ENCODE data around the gene SLC25A23. TPM values are rescaled to one million over a fixed set of nuclear protein-coding genes. Genes with fewer than 3 reads are reported as not detected.

Gene SLC25A23
- total and polyA plus RNA-seq, 9 of the 15 experiments (the other 6 are each of a cell fraction or from before 2014, with no cell fraction given), result 6.1 to 72.0 (median 26.6) TPM

GRCh38 chr19:6429419-6430221 is 30.0 kb downstream of the SLC25A23 start (continued):
- TF ChIP-seq, protein P1, sequence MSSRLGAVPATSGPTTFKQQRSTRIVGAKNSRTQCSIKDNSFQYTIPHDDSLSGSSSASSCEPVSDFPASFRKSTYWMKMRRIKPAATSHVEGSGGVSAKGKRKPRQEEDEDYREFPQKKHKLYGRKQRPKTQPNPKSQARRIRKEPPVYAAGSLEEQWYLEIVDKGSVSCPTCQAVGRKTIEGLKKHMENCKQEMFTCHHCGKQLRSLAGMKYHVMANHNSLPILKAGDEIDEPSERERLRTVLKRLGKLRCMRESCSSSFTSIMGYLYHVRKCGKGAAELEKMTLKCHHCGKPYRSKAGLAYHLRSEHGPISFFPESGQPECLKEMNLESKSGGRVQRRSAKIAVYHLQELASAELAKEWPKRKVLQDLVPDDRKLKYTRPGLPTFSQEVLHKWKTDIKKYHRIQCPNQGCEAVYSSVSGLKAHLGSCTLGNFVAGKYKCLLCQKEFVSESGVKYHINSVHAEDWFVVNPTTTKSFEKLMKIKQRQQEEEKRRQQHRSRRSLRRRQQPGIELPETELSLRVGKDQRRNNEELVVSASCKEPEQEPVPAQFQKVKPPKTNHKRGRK (tag; IDR thresholded peaks at IDR 0.05), result peak; percentile 91
- no peak for TF ChIP-seq ZNF583 (CRISPR knock-in tag; IDR thresholded peaks at IDR 0.05)
- TF ChIP-seq NR3C1 (CRISPR knock-in tag; IDR thresholded peaks at IDR 0.05), result no peak
- TF ChIP-seq ZNF124 (CRISPR knock-in tag; IDR thresholded peaks at IDR 0.05), result no peak
- peak; percentile 92 for TF ChIP-seq MTA1 (IDR thresholded peaks at IDR 0.05; ENCODE audit: borderline replicate concordance)
- TF ChIP-seq TCFL5 (CRISPR knock-in tag; conservative IDR thresholded peaks at IDR 0.05), result no peak
- TF ChIP-seq, protein P2, sequence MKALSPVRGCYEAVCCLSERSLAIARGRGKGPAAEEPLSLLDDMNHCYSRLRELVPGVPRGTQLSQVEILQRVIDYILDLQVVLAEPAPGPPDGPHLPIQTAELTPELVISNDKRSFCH (CRISPR knock-in tag; IDR thresholded peaks at IDR 0.05), result no peak
- TF ChIP-seq, protein P2 (tag; IDR thresholded peaks at IDR 0.05), result no peak
- peak; percentile 28; the same call in 1 of the 2 replicates for TF ChIP-seq CXXC5 (CRISPR knock-in tag; IDR thresholded peaks at IDR 0.05)
- no peak for TF ChIP-seq NR1H2 (CRISPR knock-in tag; IDR thresholded peaks at IDR 0.05)
- TF ChIP-seq, protein P3, sequence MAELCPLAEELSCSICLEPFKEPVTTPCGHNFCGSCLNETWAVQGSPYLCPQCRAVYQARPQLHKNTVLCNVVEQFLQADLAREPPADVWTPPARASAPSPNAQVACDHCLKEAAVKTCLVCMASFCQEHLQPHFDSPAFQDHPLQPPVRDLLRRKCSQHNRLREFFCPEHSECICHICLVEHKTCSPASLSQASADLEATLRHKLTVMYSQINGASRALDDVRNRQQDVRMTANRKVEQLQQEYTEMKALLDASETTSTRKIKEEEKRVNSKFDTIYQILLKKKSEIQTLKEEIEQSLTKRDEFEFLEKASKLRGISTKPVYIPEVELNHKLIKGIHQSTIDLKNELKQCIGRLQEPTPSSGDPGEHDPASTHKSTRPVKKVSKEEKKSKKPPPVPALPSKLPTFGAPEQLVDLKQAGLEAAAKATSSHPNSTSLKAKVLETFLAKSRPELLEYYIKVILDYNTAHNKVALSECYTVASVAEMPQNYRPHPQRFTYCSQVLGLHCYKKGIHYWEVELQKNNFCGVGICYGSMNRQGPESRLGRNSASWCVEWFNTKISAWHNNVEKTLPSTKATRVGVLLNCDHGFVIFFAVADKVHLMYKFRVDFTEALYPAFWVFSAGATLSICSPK (IDR thresholded peaks at IDR 0.05; ENCODE audit: borderline replicate concordance), result peak; percentile 34; the same call in 1 of the 2 replicates
- TF ChIP-seq KLF6 (CRISPR knock-in tag; IDR thresholded peaks at IDR 0.05; ENCODE audit: borderline replicate concordance), result no peak
- TF ChIP-seq EHMT2 (IDR thresholded peaks at IDR 0.05), result no peak
- TF ChIP-seq KLF13 (tag; IDR thresholded peaks at IDR 0.05; ENCODE audit: borderline replicate concordance, low read depth), result no peak
- TF ChIP-seq ZBTB7A (IDR thresholded peaks at IDR 0.05; ENCODE audit: borderline replicate concordance, control insufficient read depth, low read depth, low read length), result peak; percentile 69; the same call in 1 of the 2 replicates
- no peak for TF ChIP-seq ZBTB17 (CRISPR knock-in tag; IDR thresholded peaks at IDR 0.05)
- TF ChIP-seq SPI1 (IDR thresholded peaks at IDR 0.05; ENCODE audit: borderline replicate concordance, low read depth, low read length), result peak; percentile 73
- TF ChIP-seq EP400 (IDR thresholded peaks at IDR 0.05), result peak; percentile 86
- no peak for TF ChIP-seq ZNF696 (CRISPR knock-in tag; conservative IDR thresholded peaks at IDR 0.05)
- no peak for TF ChIP-seq ZKSCAN3 (CRISPR knock-in tag; IDR thresholded peaks at IDR 0.05)
- peak in 1 of 2 experiments; percentile 35; a peak in 2 of 4 replicates for TF ChIP-seq NRF1 (conservative IDR thresholded peaks at IDR 0.05 in 1 of 2, IDR thresholded peaks at IDR 0.05 in 1 of 2)
- peak; percentile 48; the same call in 1 of the 2 replicates for TF ChIP-seq NCOA1 (IDR thresholded peaks at IDR 0.05; ENCODE audit: low read depth)
- TF ChIP-seq ZNF586 (CRISPR knock-in tag; conservative IDR thresholded peaks at IDR 0.05), result no peak
- peak; percentile 99 for TF ChIP-seq ZNF263 (CRISPR knock-in tag; IDR thresholded peaks at IDR 0.05; ENCODE audit: borderline replicate concordance)
- no peak for TF ChIP-seq SRSF3 (IDR thresholded peaks at IDR 0.05; ENCODE audit: insufficient read depth, low read length)

Measured in K562 (cell line).